Measurements from ENCODE around the gene KLHL29. TPM values are rescaled to one million over a fixed set of nuclear protein-coding genes. Genes with fewer than 3 reads are reported as not detected.

KLHL29 gene
- total RNA-seq, 1 donor from 2014 or later = 36.5 TPM

DNA sequence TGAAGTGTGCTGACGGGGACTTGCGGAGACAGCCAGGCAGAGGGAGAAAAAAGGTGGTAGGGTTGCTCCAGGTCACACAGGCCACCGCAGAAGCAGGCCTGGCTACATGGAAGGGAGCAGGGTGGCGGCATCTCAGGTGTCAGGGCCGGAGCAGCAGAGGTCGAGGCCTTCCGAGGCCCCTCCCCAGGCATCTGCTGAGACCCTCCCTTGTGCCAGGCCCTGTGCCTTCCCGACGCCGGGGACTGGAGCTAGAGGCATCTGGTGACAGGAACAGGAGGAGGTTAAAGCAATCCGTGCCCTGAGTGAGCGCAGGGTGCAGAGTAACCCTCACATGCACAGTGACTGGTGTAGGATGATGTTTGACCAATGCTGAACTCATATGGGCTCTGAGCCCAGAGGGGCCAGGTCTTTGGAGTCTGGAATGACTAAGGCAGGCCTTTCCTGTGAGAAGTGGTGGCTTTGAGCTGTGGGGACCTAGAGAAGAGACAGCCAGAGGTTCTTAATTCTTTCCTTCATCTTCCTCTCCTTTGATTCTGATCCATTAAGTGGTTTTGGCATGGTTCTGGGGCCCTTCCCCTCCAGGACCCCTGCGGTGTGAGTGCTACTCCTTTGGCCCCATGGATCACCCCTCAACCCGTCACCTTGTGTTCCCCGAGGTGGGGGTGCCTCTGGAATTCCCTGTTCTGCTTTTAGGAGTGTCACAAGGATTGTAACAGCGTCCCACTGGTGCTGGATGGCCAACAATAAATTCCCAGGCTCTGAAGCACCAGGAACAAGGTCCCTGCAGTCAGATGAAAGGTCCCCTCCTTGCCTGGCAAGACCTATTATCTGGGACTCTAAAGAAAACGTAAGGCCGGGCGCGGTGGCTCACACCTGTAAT is 72.1 kb downstream of the KLHL29 start:
- Mint-ChIP-seq H3K4me3 (ENCODE audit: unreplicated experiment) (no peak overlapping the region), H3K9me3 (ENCODE audit: unreplicated experiment) (no peaks in the 10 kb centered on the region), H3K27me3 (ENCODE audit: unreplicated experiment) (no peaks in the 10 kb centered on the region), H3K27ac (ENCODE audit: unreplicated experiment) (no peak overlapping the region), H3K4me1 (ENCODE audit: low read depth, unreplicated experiment) (peaks cover 28% of the 10 kb centered on the region), H3K36me3 (ENCODE audit: unreplicated experiment) (no peaks in the 10 kb centered on the region)
- no peak for DNase-seq
- TF ChIP-seq, protein P1, sequence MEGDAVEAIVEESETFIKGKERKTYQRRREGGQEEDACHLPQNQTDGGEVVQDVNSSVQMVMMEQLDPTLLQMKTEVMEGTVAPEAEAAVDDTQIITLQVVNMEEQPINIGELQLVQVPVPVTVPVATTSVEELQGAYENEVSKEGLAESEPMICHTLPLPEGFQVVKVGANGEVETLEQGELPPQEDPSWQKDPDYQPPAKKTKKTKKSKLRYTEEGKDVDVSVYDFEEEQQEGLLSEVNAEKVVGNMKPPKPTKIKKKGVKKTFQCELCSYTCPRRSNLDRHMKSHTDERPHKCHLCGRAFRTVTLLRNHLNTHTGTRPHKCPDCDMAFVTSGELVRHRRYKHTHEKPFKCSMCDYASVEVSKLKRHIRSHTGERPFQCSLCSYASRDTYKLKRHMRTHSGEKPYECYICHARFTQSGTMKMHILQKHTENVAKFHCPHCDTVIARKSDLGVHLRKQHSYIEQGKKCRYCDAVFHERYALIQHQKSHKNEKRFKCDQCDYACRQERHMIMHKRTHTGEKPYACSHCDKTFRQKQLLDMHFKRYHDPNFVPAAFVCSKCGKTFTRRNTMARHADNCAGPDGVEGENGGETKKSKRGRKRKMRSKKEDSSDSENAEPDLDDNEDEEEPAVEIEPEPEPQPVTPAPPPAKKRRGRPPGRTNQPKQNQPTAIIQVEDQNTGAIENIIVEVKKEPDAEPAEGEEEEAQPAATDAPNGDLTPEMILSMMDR (IDR thresholded peaks at IDR 0.05; ENCODE audit: partially characterized antibody, unreplicated experiment) = no peak

DNA sequence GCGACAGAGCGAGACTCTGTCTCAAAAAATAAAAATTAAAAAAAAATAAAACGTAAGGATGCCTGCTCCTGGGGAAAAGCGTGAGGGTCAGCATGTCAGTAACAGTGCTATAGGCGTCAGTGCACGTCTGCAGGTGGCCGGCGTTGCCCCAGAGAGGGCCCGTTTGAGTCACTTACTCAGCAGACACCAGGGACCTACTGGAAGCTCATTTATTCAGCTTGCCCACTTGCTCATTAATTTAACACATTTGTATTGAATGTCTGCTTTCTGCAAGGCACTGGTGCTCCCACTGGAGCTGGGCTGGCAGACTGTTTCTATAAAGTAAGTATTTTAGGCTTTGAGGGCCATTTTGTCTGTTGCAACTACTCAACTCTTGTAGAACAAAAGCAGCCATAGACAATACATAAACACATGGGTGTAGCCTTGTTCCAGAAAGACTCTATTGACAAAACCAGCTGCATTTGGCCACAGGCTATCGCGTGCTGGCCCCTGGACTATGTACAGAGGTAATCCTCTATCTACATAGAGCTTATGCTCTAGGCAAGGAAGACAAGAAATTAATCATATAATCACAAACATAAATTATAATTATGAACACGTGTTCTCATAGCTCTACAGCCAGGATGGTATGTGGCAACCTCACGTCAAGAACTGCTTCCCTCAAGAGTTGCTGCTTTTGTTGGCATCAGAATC is 73.2 kb downstream of the KLHL29 start:
- H3K36me3 Mint-ChIP-seq (ENCODE audit: unreplicated experiment) = no peaks in the 10 kb centered on the region
- H3K27me3 Mint-ChIP-seq (ENCODE audit: unreplicated experiment) = no peaks in the 10 kb centered on the region
- H3K27ac Mint-ChIP-seq (ENCODE audit: unreplicated experiment) = no peak overlapping the region
- TF ChIP-seq, protein P1 (IDR thresholded peaks at IDR 0.05; ENCODE audit: partially characterized antibody, unreplicated experiment) = no peak
- no peaks in the 10 kb centered on the region for H3K9me3 Mint-ChIP-seq (ENCODE audit: unreplicated experiment)
- DNase-seq = no peak
- H3K4me1 Mint-ChIP-seq (ENCODE audit: low read depth, unreplicated experiment) = peaks cover 22% of the 10 kb centered on the region
- no peak overlapping the region for H3K4me3 Mint-ChIP-seq (ENCODE audit: unreplicated experiment)

DNA sequence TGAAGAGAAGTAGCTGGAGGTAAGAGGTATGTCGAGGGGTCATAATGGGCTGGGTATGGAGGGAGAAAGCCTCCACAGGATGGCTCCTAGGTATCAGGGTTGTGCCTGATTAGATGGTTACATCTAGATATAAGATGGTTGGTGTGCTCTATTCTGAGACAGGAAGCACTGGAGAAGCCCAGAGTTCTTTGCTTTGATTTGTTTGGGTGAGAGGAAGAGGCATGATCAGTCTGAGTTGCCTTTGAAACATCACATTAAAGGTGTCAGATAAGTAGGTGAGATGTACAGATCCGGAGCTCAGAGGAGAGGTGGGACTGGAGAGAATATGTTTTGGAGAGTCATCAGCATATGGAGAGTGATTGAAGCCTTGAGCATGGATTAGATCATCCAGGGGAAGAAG is 74.1 kb downstream of the KLHL29 start:
- H3K36me3 Mint-ChIP-seq (ENCODE audit: unreplicated experiment) = no peaks in the 10 kb centered on the region
- H3K27me3 Mint-ChIP-seq (ENCODE audit: unreplicated experiment) = no peaks in the 10 kb centered on the region
- TF ChIP-seq, protein P1 (IDR thresholded peaks at IDR 0.05; ENCODE audit: partially characterized antibody, unreplicated experiment) = no peak
- H3K4me3 Mint-ChIP-seq (ENCODE audit: unreplicated experiment) = no peak overlapping the region
- DNase-seq = no peak
- H3K9me3 Mint-ChIP-seq (ENCODE audit: unreplicated experiment) = no peaks in the 10 kb centered on the region
- no peak overlapping the region for H3K27ac Mint-ChIP-seq (ENCODE audit: unreplicated experiment)
- peaks cover 15% of the 10 kb centered on the region for H3K4me1 Mint-ChIP-seq (ENCODE audit: low read depth, unreplicated experiment)

DNA sequence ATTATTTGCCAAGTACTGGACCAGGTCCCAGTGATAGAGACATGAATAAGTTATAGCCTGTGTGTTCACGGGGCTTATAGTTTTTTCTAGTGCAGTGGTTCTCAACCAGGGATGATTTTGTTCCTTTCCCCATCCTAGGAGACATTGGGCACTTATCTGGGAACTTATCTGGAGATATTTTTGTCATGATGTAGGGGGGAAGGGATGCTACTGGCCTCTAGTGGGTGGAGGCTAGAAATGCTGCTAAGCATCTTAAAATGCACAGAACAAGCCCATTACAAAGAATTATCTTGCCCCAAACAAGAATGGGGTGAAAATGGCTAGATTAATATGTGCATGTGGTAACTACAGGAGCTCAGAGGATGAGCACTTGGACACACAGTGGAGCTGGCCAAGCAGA is 75.2 kb downstream of the KLHL29 start:
- peaks cover 7% of the 10 kb centered on the region for H3K4me1 Mint-ChIP-seq (ENCODE audit: low read depth, unreplicated experiment)
- H3K36me3 Mint-ChIP-seq (ENCODE audit: unreplicated experiment) = no peaks in the 10 kb centered on the region

More for the DNA sequence above, 75.2 kb downstream of the KLHL29 start:
- Mint-ChIP-seq H3K9me3 (ENCODE audit: unreplicated experiment) (no peaks in the 10 kb centered on the region), H3K4me3 (ENCODE audit: unreplicated experiment) (no peak overlapping the region), H3K27me3 (ENCODE audit: unreplicated experiment) (no peaks in the 10 kb centered on the region), H3K27ac (ENCODE audit: unreplicated experiment) (no peak overlapping the region)
- TF ChIP-seq, protein P1 (IDR thresholded peaks at IDR 0.05; ENCODE audit: partially characterized antibody, unreplicated experiment) = peak; percentile 21
- no peak for DNase-seq
